Hepatocyte (in vitro differentiated cells): Measurements from ENCODE around the gene GPI. TPM values are rescaled to one million over a fixed set of nuclear protein-coding genes. Genes with fewer than 3 reads are reported as not detected.

ENCODE experiments used
- DNase-seq: peaks from one replicate; pipeline ENCODE4 v3.0.0-alpha.2; 2016; ENCODE audit warnings: low spot score
- H2AFZ ChIP-seq: fragments of 200-600 bp; sonication (generic); 2 replicates; pipeline ENCODE4 v1.6.0; 2016; ENCODE audit warnings: antibody characterized with exemption, mild to moderate bottlenecking
- H3K27ac ChIP-seq: fragments of 200-600 bp; sonication (generic); 2 replicates; pipeline ENCODE4 v1.5.1; 2016; ENCODE audit warnings: mild to moderate bottlenecking
- H3K27me3 ChIP-seq: fragments of 200-600 bp; sonication (generic); 2 replicates; pipeline ENCODE4 v1.6.1; 2016
- H3K36me3 ChIP-seq: fragments of 200-600 bp; sonication (generic); replicated peaks from 2 replicates; pipeline ENCODE4 v1.5.1; 2016; ENCODE audit warnings: low read depth; ENCODE audit not compliant: insufficient read depth
- H3K4me1 ChIP-seq: fragments of 200-600 bp; sonication (generic); 2 replicates; pipeline ENCODE4 v1.5.1; 2016; ENCODE audit warnings: mild to moderate bottlenecking, moderate library complexity; ENCODE audit not compliant: insufficient read depth
- H3K4me2 ChIP-seq: fragments of 200-600 bp; sonication (generic); 2 replicates; pipeline ENCODE4 v1.6.0; 2016
- H3K4me3 ChIP-seq: fragments of 200-600 bp; sonication (generic); 2 replicates; pipeline ENCODE4 v1.5.1; 2016; ENCODE audit warnings: mild to moderate bottlenecking
- H3K79me2 ChIP-seq: fragments of 200-600 bp; sonication (generic); 2 replicates; pipeline ENCODE4 v1.6.0; 2017; ENCODE audit warnings: mild to moderate bottlenecking
- H3K9me2 ChIP-seq: fragments of 200-600 bp; sonication (generic); replicated peaks from 2 replicates; pipeline ENCODE4 v1.6.0; 2017; ENCODE audit warnings: mild to moderate bottlenecking; ENCODE audit not compliant: insufficient read depth
- H3K9me3 ChIP-seq: fragments of 200-600 bp; sonication (generic); 2 replicates; pipeline ENCODE4 v1.5.1; 2016; ENCODE audit warnings: low read depth, mild to moderate bottlenecking
- H4K20me1 ChIP-seq: fragments of 200-600 bp; sonication (generic); 2 replicates; pipeline ENCODE4 v1.6.0; 2016; ENCODE audit warnings: mild to moderate bottlenecking; ENCODE audit not compliant: insufficient read depth, poor library complexity, severe bottlenecking
- CTCF ChIP-seq: fragments of 200-600 bp; sonication (generic); IDR thresholded peaks from 2 replicates; pipeline ENCODE4 v1.5.1; 2016; ENCODE audit warnings: antibody characterized with exemption, mild to moderate bottlenecking; ENCODE audit not compliant: poor library complexity
- EZH2 ChIP-seq: fragments of 200-600 bp; sonication (generic); IDR thresholded peaks from 2 replicates; pipeline ENCODE4 v1.6.1; 2016; ENCODE audit warnings: antibody characterized with exemption, mild to moderate bottlenecking, borderline replicate concordance
- EZH2phosphoT487 ChIP-seq: fragments of 200-600 bp; sonication (generic); IDR thresholded peaks from one replicate; pipeline ENCODE4 v1.6.1; 2018; ENCODE audit warnings: antibody characterized with exemption, mild to moderate bottlenecking, low read depth, moderate library complexity; ENCODE audit not compliant: unreplicated experiment, severe bottlenecking
- WGBS: methylation state at CpG from one replicate; pipeline ENCODE4 v1.1.6; 2016; ENCODE audit warnings: low lambda C conversion rate; ENCODE audit errors: missing lambda C conversion rate; 5-methylcytosine and 5-hydroxymethylcytosine counted together
- polyA plus RNA-seq: library from polyadenylated mRNA; unstranded; fragments of >200 nt; fragmentation: Nextera tagmentation; extraction: Ambion mirVana; gene quantifications from 2 replicates; pipeline ENCODE4 v1.2.1, GENCODE V29; 2016
- total RNA-seq: library from RNA; depleted of rRNA; stranded (reverse); fragments of >200 nt; gene quantifications from 2 replicates; pipeline ENCODE4 v1.2.3, GENCODE V29; 2014

Gene GPI
- total and polyA plus RNA-seq, 2 experiments from 2014 or later, result 117 to 120 TPM

- DNase-seq, result no peak
- Histone ChIP-seq H3K4me3 (no peak overlapping the region), H3K27ac (peak overlapping the region; percentile 83), H3K79me2 (no peaks in the 10 kb centered on the region), H3K4me1 (peaks cover 7% of the 10 kb centered on the region), H3K27me3 (no peaks in the 10 kb centered on the region), H2AFZ (peak overlapping the region; percentile 27), H3K9me3 (no peaks in the 10 kb centered on the region), H3K9me2 (no peaks in the 10 kb centered on the region), H3K36me3 (no peaks in the 10 kb centered on the region), H4K20me1 (no peaks in the 10 kb centered on the region), H3K4me2 (peak overlapping the region; percentile 75)
- no peak for TF ChIP-seq EZH2phosphoT487
- TF ChIP-seq CTCF, result no peak
- no peak for TF ChIP-seq EZH2
- 87% methylated on average over 7 of the region's 7 CpGs for WGBS
These were observed 5.1 kb upstream of the GPI start for GRCh38 chr19:34359954-34360315.

GRCh38 chr19:34360354-34360909 is 4.6 kb upstream of the GPI start:
- H3K27me3 ChIP-seq, result no peaks in the 10 kb centered on the region
- H4K20me1 ChIP-seq, result no peaks in the 10 kb centered on the region
- H3K79me2 ChIP-seq, result peaks cover 2% of the 10 kb centered on the region

GRCh38 chr19:34362679-34363069 is 2.3 kb upstream of the GPI start:
- no peak overlapping the region for H3K4me2 ChIP-seq
- H3K27me3 ChIP-seq, result no peaks in the 10 kb centered on the region
- TF ChIP-seq EZH2phosphoT487, result no peak
- TF ChIP-seq EZH2, result no peak
- no peak for TF ChIP-seq CTCF
- peaks cover 25% of the 10 kb centered on the region for H3K79me2 ChIP-seq
- no peak overlapping the region for H3K27ac ChIP-seq
- peaks cover 17% of the 10 kb centered on the region for H3K4me1 ChIP-seq
- no peaks in the 10 kb centered on the region for H3K36me3 ChIP-seq
- H2AFZ ChIP-seq, result no peak overlapping the region
- H3K9me2 ChIP-seq, result no peaks in the 10 kb centered on the region
- DNase-seq, result no peak
- WGBS, result 76% methylated on average over 3 of the region's 3 CpGs
- H4K20me1 ChIP-seq, result no peaks in the 10 kb centered on the region
- H3K9me3 ChIP-seq, result no peaks in the 10 kb centered on the region
- no peak overlapping the region for H3K4me3 ChIP-seq

More at GRCh38 chr19:34360354-34360909, 4.6 kb upstream of the GPI start:
- no peaks in the 10 kb centered on the region for H3K9me3 ChIP-seq
- H3K27ac ChIP-seq, result peak overlapping the region; percentile 83
- no peak for DNase-seq
- TF ChIP-seq EZH2phosphoT487, result no peak
- no peak for TF ChIP-seq EZH2
- 97% methylated on average over 9 of the region's 9 CpGs for WGBS
- no peak overlapping the region for H2AFZ ChIP-seq
- no peak overlapping the region for H3K4me3 ChIP-seq
- H3K4me1 ChIP-seq, result peaks cover 7% of the 10 kb centered on the region
- H3K4me2 ChIP-seq, result no peak overlapping the region
- H3K36me3 ChIP-seq, result no peaks in the 10 kb centered on the region
- no peaks in the 10 kb centered on the region for H3K9me2 ChIP-seq

GRCh38 chr19:34363094-34363493 is 1.9 kb upstream of the GPI start:
- H3K27me3 ChIP-seq, result no peaks in the 10 kb centered on the region
- no peak for DNase-seq
- no peak overlapping the region for H2AFZ ChIP-seq
- no peak overlapping the region for H3K4me3 ChIP-seq
- no peaks in the 10 kb centered on the region for H3K36me3 ChIP-seq
- H3K9me3 ChIP-seq, result no peaks in the 10 kb centered on the region
- no peak overlapping the region for H3K27ac ChIP-seq
- peaks cover 17% of the 10 kb centered on the region for H3K4me1 ChIP-seq
- H4K20me1 ChIP-seq, result no peaks in the 10 kb centered on the region
- H3K79me2 ChIP-seq, result peaks cover 29% of the 10 kb centered on the region
- H3K9me2 ChIP-seq, result no peaks in the 10 kb centered on the region
- TF ChIP-seq EZH2phosphoT487, result no peak
- TF ChIP-seq CTCF, result no peak
- no peak for TF ChIP-seq EZH2
- H3K4me2 ChIP-seq, result no peak overlapping the region
- 79% methylated on average over 4 of the region's 4 CpGs for WGBS
